Thyroid gland (tissue), 4 donors: ENCODE measurements around the gene HMX3.

Experiments used
- POLR2A ChIP-seq, 2 donors: fragments of 450-650 bp; IDR thresholded peaks; one replicate each; pipeline ENCODE4 v1.6.1; 2017; ENCODE audit warnings: antibody characterized with exemption in 2 of 2, mild to moderate bottlenecking in 2 of 2, moderate library complexity in 1 of 2
- TF ChIP-seq, protein P1 (sequence below), 6 experiments: fragments of 200-600 bp in 3 of 6; fragments of 450-650 bp in 3 of 6; sonication (generic) in 3 of 6; IDR thresholded peaks; one replicate each; pipeline ENCODE4 v1.5.1; 2016 to 2019; ENCODE audit warnings: antibody characterized with exemption in 6 of 6, mild to moderate bottlenecking in 2 of 6, inconsistent platforms in 1 of 6, moderate library complexity in 1 of 6

DNA sequence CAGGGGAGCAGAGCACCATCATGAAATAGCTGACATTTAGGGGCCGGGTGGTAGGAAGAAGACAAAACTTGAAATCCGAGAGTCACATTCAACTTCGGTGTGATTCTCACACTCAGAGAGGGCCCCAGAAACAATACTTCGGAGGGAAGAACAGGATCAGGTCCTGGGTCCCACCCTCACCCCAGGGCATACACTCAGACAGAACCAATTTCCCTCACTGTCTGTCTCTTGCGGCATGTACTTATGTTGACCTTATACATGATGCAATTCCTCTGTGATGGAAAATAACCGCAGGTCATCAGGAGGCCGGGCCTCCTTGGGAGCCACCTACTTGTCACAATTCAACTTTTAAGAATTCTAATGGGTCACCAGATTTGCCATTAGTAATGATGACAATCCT is 26.3 kb upstream of the HMX3 start:
- TF ChIP-seq, protein P1, sequence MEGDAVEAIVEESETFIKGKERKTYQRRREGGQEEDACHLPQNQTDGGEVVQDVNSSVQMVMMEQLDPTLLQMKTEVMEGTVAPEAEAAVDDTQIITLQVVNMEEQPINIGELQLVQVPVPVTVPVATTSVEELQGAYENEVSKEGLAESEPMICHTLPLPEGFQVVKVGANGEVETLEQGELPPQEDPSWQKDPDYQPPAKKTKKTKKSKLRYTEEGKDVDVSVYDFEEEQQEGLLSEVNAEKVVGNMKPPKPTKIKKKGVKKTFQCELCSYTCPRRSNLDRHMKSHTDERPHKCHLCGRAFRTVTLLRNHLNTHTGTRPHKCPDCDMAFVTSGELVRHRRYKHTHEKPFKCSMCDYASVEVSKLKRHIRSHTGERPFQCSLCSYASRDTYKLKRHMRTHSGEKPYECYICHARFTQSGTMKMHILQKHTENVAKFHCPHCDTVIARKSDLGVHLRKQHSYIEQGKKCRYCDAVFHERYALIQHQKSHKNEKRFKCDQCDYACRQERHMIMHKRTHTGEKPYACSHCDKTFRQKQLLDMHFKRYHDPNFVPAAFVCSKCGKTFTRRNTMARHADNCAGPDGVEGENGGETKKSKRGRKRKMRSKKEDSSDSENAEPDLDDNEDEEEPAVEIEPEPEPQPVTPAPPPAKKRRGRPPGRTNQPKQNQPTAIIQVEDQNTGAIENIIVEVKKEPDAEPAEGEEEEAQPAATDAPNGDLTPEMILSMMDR (IDR thresholded peaks at IDR 0.05): no peak
- TF ChIP-seq POLR2A (IDR thresholded peaks at IDR 0.05): no peak
